ENCODE measurements around the gene DGKQ.
"Not testable (repeated sequence)": the region's sequence is repeated elsewhere in the genome, so short reads cannot be mapped to it uniquely, and the experiment has no call there.

DGKQ gene

DNA sequence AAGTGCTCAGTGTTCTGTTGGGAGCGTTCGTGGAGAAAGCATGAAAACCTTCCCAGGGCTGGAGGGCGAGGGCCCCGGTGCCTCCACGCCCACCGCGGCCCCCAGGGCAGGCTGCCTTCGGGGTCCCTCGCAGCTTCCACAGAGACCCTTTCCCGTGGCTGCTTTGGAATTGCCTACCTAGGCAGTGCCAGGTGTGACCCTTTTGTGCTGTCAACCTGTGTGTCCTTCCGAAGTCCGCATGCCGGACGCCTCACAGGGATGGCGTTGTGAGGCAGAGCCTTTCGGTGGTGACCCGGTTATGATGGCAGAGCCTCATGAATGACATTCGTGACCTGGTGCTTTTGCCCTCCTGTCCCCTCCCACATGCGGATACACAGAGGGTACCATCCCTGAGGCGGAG, 23.7 kb downstream of the DGKQ start:
- no peak for DNase-seq

DNA sequence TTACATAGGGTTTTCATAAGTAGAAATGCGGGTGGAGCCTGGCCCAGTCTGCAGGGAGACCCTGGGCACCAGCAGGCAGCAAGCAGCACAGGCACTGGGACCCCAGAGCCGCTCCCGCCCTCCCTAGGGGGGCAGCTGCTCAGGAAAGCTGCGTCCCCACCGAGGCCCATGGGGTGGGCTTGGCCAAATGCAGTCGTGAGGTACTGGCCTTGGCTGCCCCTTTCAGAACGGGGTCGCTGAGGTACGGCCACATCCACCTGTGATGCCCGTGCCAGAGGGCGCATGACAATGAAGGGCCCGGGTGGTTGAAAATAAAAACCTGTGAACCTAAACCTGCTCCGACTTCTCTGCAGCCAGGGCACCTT, 24.5 kb downstream of the DGKQ start:
- no peak for DNase-seq

DNA sequence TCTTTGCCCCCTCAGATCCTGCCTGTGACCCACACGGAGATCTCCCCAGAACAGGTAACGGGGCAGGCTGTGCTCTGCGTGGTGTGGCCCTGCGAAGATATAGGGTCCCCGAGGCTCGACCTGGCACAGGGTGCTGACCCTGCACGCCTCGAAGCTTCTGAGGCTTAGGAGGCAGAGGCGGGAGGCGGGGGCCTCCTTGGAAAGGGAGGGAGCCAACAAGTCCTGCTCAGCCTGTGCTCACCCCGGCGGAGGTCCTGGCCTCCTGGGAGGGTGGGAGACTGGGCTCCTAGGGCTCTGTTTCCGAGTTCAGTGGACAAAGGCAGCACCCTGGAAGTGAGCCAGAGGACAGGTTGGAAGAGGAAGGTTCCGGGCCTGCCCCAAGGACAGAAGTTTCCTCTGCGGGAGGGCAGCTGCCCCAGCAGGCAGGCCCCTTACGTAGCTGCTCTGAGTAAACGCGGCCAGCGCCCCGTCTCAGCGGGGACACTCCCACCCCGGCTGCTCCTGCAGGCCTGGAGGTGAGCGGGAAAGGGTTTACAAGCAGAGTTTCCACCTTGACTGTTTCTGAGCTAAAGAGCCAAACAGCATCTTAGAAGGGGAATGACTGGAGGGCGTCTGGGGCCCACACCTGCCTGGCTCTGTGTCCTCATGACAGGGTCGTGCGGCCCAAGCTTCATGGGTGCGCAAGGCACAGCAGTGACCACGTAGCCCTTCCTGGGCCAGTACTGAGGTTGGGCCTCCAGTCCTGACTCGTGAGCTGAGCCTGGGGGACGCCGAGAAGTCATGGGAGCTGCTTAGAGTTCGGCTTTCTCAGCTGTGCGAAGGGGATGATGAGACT, 25.1 kb downstream of the DGKQ start:
- no peak for DNase-seq

DNA sequence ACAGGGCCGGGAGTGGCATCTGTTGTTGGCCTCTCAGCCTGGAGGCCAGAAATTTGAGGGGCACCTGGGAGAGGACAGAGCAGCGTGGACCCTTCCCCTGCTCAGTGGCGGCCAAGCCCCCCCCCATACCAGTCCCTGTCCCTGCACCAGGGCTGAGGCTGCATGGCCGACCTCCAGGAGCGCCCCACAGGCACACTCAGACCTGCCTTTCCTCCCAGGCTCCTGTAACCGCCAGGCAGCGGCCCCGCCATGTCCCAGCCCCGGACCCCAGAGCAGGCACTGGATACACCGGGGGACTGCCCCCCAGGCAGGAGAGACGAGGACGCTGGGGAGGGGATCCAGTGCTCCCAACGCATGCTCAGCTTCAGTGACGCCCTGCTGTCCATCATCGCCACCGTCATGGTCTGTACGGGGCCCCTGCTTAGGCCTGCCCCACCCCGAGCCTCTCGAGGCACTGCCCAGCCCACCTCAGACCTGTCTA, 25.8 kb downstream of the DGKQ start:
- DNase-seq = no peak

DNA sequence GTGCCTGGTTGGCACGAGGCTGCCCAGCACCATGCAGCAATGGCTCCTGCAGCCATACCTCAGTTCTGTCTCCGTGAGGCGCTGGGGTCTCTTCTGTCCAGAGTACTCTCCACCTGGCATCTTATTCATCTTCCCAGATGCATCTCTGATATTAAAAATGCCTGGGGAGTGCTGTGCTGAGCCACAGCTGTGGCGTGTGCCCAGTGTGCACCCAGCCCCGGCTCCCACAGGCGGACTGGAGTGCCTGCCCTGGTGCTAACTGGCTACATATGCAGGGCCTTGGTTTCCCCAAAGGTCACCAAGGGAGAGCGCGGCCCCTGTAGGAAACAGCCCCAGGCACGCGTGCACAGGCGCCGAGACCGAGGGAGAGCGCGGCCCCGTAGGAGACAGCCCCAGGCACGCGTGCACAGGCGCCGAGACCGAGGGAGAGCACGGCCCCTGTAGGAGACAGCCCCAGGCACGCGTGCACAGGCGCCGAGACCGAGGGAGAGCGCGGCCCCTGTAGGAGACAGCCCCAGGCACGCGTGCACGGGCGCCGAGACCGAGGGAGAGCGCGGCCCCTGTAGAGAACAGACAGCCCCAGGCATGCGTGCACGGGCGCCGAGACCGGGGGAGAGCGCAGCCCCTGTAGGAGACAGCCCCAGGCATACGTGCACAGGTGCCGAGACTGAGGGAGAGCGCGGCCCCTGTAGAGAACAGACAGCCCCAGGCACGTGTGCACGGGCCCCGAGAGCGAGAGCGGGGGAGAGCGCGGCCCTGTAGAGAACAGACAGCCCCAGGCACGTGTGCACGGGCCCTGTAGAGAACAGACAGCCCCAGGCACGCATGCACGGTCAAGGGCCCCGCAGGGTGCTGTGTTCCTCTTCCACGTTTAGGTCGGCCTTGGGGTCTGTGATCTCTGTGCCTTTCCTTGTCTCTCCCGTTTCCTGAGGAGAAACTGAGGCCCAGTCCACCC, 26.6 kb downstream of the DGKQ start:
- DNase-seq = no peak

DNA sequence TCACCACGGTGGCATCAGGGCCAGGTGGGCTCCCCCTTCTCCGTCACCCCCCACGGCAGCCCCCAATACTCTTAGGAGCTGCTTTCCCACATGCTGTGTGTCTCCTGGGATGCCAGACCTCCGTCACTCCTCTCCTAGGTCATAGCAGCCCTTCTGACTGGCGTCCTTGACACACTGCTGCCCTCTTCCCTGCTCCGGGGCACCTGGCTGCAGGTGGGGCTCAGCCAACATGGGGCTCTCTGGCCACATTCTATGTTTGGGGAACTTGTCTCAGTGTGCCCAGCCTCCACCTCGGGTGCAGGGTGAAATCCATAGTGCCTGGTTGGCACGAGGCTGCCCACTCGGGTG, 27.3 kb downstream of the DGKQ start:
- no peak for DNase-seq

DNA sequence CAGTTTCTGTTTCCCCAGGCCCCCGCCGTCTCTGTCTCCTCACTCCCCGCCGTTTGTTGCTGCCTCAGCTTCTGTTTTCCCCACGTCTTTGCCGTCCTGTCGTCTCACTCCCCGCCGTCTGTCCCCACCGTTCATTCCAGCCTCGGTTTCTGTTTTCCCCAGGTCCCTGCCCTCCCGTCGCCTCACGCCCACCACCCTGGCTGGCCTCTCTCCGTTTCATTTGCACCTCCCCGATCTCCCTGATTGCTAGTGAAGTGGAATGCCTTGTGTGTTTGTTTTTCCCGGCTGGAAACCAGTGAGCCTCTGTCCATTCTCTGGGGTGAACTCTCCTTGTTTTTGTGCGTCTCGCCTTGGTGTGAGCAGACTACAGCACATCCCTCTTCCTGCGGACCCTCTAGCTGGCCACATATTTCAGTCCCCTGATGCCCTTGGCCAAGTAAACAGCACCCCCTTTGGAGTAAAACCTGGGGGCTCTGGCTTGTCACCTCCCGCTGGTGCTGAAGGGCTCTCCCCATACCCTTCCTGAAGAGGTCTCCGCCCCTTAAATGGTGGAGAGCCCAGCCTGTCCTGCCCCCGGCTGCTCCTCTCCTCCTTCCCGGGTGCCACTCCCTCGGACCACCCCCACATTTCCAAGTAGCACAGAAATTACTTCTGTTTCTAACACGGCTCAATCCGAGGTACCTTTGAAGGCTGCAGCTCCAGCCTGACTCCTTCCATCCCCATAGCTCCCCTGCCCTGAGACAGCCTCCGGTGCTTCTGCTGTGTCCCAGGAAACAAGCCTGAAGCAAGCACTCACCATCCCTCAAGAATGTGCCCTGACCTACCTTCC, 27.9 kb downstream of the DGKQ start:
- no peak for DNase-seq

DNA sequence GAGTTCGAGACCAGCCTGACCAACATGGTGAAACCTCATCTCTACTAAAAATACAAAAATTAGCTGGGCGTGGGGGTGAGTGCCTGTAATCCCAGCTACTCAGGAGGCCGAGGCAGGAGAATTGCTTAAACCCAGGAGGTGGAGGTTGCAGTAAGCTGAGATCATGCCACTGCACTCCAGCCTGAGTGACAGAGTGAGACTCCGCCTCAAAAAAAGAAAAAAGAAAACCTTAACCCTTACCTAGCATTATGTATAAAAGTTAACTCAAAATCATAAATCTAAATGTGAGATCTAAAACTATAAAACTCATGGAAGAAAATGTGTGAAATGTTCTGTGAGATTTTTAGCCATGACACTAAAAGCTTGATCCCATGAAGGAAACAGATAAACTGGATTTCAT, 33.9 kb downstream of the DGKQ start:
- not testable (repeated sequence) for DNase-seq

DNA sequence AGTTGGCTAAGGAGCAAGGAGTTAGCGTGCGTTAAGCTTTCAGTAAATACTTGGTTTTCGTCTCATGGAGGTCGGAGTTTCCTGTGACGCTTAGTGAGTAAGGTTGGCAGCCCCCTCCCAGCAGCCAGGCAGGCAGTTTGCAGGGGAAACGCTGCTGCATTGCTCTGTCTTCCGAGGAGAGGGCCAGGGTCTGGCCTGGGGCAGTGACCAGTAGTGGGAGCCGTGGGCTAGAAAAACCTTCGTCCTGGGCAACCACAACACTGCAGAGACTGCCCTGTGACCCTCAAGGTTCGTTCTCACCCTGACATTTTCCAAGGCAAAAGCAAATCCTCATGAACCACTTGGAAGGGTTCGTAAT, 40.7 kb downstream of the DGKQ start:
- no peak for DNase-seq

DNA sequence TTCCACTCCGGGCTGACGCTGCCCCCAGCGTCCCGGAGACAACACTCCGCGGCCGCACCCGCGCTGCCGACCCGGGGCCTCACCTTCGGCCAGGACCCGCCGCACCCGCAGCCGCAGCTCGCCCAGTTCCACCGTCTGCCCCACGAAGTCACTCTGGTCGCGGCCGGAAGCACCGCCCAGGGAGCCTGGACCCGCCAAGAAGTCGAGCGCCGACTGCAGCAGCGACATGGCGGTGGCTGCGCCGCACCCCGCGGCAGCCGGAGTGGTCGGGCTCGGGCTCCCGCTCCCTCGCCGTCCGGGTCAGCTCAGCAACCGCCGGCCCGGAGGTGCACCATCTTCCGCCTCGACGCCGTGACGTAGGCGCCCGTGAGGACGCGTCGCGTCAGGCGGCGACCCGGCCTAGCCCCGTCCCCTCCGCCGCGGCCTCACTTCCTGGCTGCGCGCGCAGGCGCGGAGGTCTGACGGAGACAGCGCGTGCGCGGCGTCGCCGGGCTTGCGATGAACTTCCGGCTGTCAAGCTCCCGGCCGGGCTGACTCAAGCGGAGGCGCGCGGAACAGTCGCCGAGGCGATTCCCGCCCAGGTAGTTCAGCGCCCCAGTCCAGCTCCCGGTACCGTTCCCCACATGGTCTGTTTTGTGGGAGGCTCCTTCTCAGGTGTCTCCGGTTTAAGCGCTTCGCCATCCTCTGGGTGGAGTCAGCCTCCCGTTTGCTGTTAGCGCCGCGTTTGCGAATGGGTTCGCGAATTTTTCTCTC, 41.2 kb downstream of the DGKQ start, which contains the start of the genes GAK and TMEM175:
Gene GAK (minus strand): TSS at position 357 of the 753 bp plus-strand sequence. CDS start 129 bp downstream, at position 228.
Gene TMEM175 (plus strand): TSS at position 501 of the 753 bp plus-strand sequence. CDS start 15,280 bp downstream, outside the sequence.
- DNase-seq = peak; percentile 96 to 98

DNA sequence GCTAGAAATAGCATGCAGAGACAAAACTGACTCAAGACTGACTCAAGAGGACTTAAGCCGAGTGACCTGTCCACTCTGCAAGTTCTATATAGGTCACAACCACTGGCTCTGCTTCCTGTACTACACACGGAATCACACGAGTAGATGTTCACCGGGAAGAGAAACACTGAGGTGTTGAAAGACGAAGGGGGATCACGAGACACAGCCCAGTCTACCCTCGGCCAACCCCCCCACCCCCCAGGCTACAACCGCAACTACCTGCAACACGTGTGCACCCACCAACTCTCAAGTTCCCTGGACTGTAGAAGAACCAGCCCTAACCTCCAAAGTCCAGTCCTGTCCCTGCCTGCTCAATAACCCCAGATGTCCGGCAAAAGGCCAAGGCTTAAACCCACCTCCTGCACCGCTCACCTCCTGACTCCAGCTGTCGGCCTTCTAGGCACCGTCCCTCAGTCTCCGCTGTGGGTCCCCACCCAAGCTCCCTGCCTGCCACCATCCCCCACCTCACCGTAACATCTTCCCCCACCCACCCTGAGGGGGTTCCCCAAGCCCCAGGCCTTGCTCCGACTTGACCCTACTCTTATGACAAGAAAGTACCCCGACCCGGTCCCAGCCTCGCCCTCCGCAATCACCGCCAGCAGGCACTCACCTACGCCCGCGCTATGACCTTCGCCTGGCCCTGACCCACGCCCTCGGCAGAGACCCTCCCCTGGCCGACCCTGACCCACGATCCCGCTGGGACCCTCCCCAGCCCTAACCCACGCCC, 42.0 kb downstream of the DGKQ start:
- no peak for DNase-seq

DNA sequence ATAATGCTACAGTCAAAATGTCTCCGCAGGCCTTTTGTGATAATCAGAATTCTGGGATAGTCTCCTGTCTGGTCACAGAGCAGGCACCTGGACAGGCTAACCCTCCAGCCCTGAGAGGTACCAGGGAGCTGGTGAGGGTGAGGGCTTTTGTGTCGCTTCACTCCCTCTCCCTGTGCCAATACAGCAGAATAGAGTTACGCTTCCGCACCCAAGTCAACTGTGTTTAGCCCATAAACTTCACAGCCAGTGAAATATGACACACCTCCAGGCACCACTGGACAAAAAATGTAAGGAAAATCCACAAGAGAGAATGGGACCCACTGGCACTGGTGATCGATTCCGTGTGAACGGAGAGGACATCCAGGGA, 42.6 kb downstream of the DGKQ start:
- DNase-seq = no peak

DNA sequence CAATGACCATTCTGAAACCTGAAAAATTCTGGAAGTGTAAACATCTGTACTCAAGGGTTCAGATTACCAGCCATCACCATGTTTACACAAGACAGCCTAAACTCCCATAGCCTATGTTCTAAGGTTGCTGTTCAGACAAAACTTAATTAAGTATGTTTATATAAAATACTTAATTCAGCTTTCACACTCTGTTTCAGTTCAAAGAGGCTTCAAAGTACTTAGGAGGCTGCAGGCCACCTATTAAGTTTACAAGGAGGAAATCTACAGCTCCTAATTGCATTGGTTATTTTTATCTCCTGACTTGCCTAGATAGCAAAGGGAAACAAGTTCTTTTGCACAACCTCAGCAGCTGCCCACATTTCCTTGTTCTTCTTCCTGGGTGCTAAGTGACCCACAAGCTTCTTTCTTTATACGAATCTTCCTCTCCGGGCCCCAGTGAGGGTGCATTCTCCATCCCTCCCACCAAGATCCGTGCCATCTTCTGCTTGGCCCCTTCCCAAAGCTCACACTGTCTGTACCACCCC, 43.3 kb downstream of the DGKQ start:
- no peak for DNase-seq

DNA sequence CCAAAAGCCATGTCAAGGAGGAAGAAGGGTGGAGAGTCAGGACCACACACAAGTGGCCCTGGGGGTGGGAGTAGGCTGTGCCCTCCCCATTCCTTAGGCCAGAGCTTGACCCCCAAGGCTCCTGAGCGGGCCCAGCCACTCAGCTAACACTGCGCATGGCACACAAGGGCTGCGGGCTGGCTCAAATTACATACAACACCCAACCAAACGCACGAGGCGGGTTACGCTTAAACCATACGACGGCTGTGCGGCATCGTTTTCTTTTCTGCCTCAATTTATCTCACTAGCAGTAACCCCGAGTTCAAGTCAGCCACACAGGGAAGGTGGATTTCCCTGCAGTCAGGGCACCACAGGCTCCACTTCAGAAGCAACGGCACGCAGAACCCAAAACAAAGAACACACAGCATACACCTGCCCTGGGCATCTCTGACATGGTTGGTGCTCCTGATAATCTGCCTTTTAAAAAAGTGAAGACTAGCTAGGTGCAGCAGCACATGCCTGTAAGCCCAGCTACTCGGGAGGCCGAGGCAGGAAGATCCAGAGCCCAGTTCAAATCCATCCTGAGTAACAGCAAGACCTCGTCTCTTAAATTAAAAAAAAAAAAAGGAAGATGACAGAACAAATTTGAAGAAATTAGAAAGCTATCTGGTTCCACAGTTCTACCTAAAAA, 44.1 kb downstream of the DGKQ start:
- DNase-seq = no peak

DNA sequence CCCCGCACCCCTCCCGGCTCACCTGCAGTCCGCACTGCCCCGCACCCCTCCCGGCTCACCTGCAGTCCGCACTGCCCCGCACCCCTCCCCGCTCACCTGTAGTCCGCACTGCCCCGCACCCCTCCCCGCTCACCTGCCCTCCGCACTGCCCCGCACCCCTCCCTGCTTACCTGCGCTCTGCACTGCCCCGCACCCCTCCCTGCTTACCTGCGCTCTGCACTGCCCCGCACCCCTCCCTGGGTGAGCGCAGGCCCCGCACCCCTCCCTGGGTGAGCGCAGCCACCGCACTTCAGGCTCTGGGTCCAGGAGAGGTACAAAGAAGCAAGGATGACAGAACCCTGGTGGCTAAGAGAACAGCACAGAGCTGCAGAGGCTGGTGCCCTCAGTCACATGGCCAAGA, 45.8 kb downstream of the DGKQ start:
- not testable (repeated sequence) for DNase-seq

DNA sequence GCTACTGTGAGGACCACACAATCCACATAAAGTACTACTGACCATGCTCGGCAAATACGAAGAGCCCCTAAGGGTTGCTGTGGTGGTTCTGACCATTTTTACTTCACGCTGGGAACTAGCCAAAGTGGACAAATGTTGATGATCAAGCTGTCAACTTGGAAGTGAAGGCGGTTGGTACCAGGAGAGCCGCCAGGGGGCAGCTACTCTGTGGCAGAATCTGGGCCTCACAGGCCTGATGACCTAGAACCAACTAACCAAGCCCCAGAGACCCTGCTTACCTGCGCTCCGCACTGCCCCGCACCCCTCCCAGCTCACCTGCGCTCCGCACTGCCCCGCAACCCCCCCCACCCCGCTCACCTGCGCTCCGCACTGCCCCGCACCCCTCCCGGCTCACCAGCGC, 46.8 kb downstream of the DGKQ start:
- no peak for DNase-seq

DNA sequence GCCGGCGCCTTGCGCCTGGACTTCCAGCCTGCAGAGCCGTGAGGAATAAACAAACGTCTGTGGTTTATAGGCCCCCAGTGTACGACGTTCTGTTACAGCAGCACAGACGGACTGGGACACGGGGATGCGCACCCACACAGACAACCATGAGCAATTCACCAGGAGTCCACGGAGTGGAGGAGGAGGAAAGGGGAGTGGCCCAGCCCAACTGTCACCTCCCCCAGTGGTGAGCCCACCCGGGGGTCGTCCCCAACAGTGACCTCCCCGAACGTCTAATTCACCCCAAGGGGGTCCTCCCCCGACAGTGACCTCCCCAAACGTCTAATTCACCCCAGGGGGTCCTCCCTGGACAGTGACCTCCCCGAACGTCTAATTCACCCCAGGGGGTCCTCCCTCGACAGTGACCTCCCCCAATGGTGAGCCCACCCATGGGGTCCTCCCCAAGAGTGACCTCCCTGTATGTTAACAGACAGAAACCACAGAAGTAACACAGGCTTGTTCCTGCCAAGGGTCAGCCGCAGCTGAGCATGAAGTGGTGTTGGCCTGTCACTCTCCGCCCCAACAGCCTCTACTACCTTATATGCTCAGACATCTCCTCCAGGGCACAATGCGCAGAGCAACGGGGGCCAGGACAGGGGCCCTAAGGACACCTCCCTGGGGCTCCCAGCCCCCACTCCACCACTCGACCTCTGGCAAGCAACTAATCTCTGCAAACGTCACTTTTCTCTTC, 47.4 kb downstream of the DGKQ start:
- no peak for DNase-seq

DNA sequence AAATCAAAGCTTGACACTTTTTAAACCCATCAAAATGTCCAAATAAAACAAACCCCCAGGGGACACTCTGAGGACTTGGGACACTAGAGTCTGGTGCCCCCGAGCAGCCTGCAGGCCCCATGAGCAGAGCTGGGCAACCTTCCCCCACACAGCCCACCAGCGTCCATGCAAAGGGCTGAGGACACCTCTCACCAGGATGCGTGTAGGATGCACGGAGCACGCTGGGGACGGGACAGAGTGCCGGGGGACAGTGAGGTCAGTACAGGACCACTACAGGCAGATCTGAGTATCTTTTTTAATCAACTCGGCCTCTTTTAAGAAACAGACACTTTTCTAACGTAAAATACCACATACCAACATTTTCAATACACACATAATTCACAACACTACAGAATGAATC, 48.2 kb downstream of the DGKQ start:
- no peak for DNase-seq

All from stimulated activated CD4-positive, alpha-beta T cell treated with anti-CD3 and anti-CD28 coated beads, Interleukin-2, amount 100 ng/mL, for 48 hours (primary cell).